OCI-LY7 (cell line): Measurements from ENCODE around the gene TMEM26.

Experiments used
- CTCF ChIP-seq: fragments of 200-600 bp; sonication (generic); conservative IDR thresholded peaks from 2 replicates; pipeline ENCODE4 v1.5.1; 2014; ENCODE audit warnings: mild to moderate bottlenecking, antibody characterized with exemption, low read length, moderate library complexity, mixed read lengths
- EZH2phosphoT487 ChIP-seq: fragments of 200-600 bp; sonication (generic); IDR thresholded peaks from 2 replicates; pipeline ENCODE4 v1.6.1; 2018; ENCODE audit warnings: low read depth, borderline replicate concordance, mild to moderate bottlenecking, mixed run types, antibody characterized with exemption, low read length, moderate library complexity, mixed read lengths

GRCh38 chr10:61492364-61492995 is 39.3 kb upstream of the TMEM26 start:
- no peak for TF ChIP-seq CTCF
- TF ChIP-seq EZH2phosphoT487: no peak
